Fibroblast of skin of left biceps (primary cell): ENCODE measurements around the gene ZC3H8.
"Not testable (repeated sequence)": the region's sequence is repeated elsewhere in the genome, so short reads cannot be mapped to it uniquely, and the experiment has no call there.

Experiments used
- DNase-seq, 2 experiments: peaks; one replicate each; pipeline ENCODE4 v3.0.0-alpha.2; 2013; ENCODE audit warnings: low read depth in 2 of 2

Gene ZC3H8

GRCh38 chr2:112254466-112255240 is at the start of gene ZC3H8:
ZC3H8 (minus strand) TSS chr2:112255042; CDS start chr2:112254981, 61 bp downstream.
- DNase-seq: peak; percentile 47 to 58

- DNase-seq: no peak
Measured at GRCh38 chr2:112304298-112304941, 49.6 kb upstream of the ZC3H8 start.

GRCh38 chr2:112301973-112302372 is 47.1 kb upstream of the ZC3H8 start:
- no peak for DNase-seq

GRCh38 chr2:112301171-112301584 is 46.3 kb upstream of the ZC3H8 start:
- no peak for DNase-seq

GRCh38 chr2:112296407-112296806 is 41.6 kb upstream of the ZC3H8 start:
- no peak for DNase-seq

- DNase-seq: no peak
Measured at GRCh38 chr2:112295407-112296078, 40.7 kb upstream of the ZC3H8 start.

- no peak for DNase-seq
Measured at GRCh38 chr2:112293636-112294401, 39.0 kb upstream of the ZC3H8 start.

GRCh38 chr2:112290648-112291047 is 35.8 kb upstream of the ZC3H8 start:
- DNase-seq: no peak

- DNase-seq: no peak
Measured at GRCh38 chr2:112290088-112290487, 35.2 kb upstream of the ZC3H8 start.

- DNase-seq: not testable (repeated sequence)
Measured at GRCh38 chr2:112283535-112283934, 28.7 kb upstream of the ZC3H8 start.

GRCh38 chr2:112282066-112282465 is 27.2 kb upstream of the ZC3H8 start:
- DNase-seq: not testable (repeated sequence)

GRCh38 chr2:112277596-112278220 is 22.9 kb upstream of the ZC3H8 start:
- no peak for DNase-seq

GRCh38 chr2:112276954-112277353 is 22.1 kb upstream of the ZC3H8 start:
- DNase-seq: no peak

- DNase-seq: peak; percentile 63 to 64
Measured at GRCh38 chr2:112275887-112276773, 21.3 kb upstream of the ZC3H8 start.

GRCh38 chr2:112275311-112275886 is 20.6 kb upstream of the ZC3H8 start, which contains the start of gene ZC3H6:
ZC3H6 (plus strand) TSS chr2:112275597; CDS start chr2:112275995, 398 bp downstream.
- peak; percentile 98 for DNase-seq

GRCh38 chr2:112273349-112273748 is 18.5 kb upstream of the ZC3H8 start:
- DNase-seq: no peak

- no peak for DNase-seq
Measured at GRCh38 chr2:112272669-112273068, 17.8 kb upstream of the ZC3H8 start.

GRCh38 chr2:112268547-112268946 is 13.7 kb upstream of the ZC3H8 start:
- DNase-seq: no peak

GRCh38 chr2:112262876-112263275 is 8.0 kb upstream of the ZC3H8 start:
- DNase-seq: no peak

GRCh38 chr2:112260295-112260625 is 5.4 kb upstream of the ZC3H8 start:
- no peak for DNase-seq
